Measurements from ENCODE around the gene SLC5A2. TPM values are rescaled to one million over a fixed set of nuclear protein-coding genes. Genes with fewer than 3 reads are reported as not detected.
"Not testable (repeated sequence)": the region's sequence is repeated elsewhere in the genome, so short reads cannot be mapped to it uniquely, and the experiment has no call there.

SLC5A2 gene
- total RNA-seq, 1 experiment from 2014 or later, result not detected

DNA sequence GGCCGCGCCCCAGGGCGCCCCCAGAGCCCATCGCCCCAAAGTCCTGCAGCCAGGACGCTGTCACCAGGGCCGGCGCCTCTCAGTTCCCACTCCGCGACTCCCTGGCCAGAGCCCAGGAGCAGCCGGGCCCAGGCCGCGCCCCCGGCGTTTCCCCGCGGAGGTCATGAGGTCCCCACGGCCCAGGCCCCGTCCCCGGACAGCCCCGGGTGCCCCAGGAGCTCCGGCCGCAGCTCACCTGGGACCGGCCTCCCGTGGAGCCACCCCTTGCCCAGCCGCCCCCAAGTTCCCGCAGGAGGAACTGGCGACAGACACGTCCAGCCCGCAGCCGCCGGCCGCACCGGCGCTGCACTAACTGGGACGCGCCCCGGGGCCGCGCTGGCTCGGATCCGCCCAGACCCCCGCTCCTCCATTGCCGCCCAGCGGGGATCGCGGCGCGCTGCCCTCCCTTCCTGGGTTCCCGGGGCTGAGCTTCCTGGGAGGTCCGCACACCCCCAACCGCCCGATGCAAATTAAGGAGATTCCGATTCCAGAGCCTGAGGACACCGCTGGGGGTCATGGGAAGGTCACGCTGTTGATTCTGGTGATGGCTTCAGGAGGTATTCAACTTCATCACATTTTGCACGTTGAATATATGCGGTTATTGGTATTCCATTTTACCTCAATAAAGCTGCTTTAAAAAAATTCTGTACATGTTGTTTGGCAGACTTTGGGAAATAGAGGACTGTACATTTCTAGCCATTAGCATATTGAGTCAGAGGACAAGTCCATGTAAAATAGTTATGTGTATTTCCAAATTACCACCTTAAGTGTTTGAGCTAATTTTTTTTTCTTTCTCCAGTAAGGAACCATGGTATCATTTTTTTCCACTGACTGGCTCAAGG lies 54.7 kb downstream of the SLC5A2 start:
- in situ Hi-C loops (cut with HindIII; ENCODE audit: low pct_unique_long_range_greater_than_20kb, low sequenced_read_pairs), result no loop called here
- DNase-seq (ENCODE audit: low read depth), result no peak

GRCh38 chr16:31538243-31538598 lies 55.3 kb downstream of the SLC5A2 start:
- in situ Hi-C loops (cut with HindIII; ENCODE audit: low pct_unique_long_range_greater_than_20kb, low sequenced_read_pairs), result not testable (repeated sequence)

DNA sequence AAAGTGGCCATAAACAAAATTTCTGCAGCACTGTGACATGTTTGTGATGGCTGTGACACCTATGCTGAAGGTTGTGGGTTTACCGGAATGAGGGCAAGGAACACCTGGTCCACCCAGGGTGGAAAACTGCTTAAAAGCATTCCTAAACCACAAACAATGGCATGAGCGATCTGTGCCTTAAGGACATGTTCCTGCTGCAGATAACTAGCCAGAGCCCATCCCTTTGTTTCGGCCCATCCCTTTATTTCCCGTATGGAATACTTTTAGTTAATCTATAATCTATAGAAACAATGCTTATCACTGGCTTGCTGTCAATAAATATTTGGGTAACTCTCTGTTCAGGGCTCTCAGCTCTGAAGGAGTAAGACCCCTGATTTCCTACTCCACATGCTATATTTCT lies 56.8 kb downstream of the SLC5A2 start:
- DNase-seq (ENCODE audit: low read depth); in situ Hi-C loops (cut with HindIII; ENCODE audit: low pct_unique_long_range_greater_than_20kb, low sequenced_read_pairs): not testable (repeated sequence)

More at GRCh38 chr16:31538243-31538598, 55.3 kb downstream of the SLC5A2 start:
- not testable (repeated sequence) for DNase-seq (ENCODE audit: low read depth)

Other genes with a start within 250 kb of the SLC5A2 start
- 2.0 and 3.6 TPM in 2 replicates for gene ITGAM, start 223.1 kb upstream of the SLC5A2 start, total RNA-seq (2014; rRNA removed; shearing (Covaris generic); ENCODE audit: low replicate concordance)
- gene ITGAX, start 127.9 kb upstream of the SLC5A2 start, total RNA-seq (2014; rRNA removed; shearing (Covaris generic); ENCODE audit: low replicate concordance), result 9.7 and 18.6 TPM in 2 replicates
- gene ITGAD, start 89.8 kb upstream of the SLC5A2 start, total RNA-seq (2014; rRNA removed; shearing (Covaris generic); ENCODE audit: low replicate concordance), result not detected in 2 replicates
- gene COX6A2, start 54.8 kb upstream of the SLC5A2 start, total RNA-seq (2014; rRNA removed; shearing (Covaris generic); ENCODE audit: low replicate concordance), result not detected in 2 replicates
- gene ZNF843, start 40.3 kb upstream of the SLC5A2 start, total RNA-seq (2014; rRNA removed; shearing (Covaris generic); ENCODE audit: low replicate concordance), result 0.47 and 1.4 TPM in 2 replicates
- 19.3 and 22.5 TPM in 2 replicates for gene ARMC5, start 23.6 kb upstream of the SLC5A2 start, total RNA-seq (2014; rRNA removed; shearing (Covaris generic); ENCODE audit: low replicate concordance)
- 12.5 and 20.3 TPM in 2 replicates for gene TGFB1I1, start 11.0 kb upstream of the SLC5A2 start, total RNA-seq (2014; rRNA removed; shearing (Covaris generic); ENCODE audit: low replicate concordance)
- 67.2 and 69.2 TPM in 2 replicates for gene RUSF1, start 25.3 kb downstream of the SLC5A2 start, total RNA-seq (2014; rRNA removed; shearing (Covaris generic); ENCODE audit: low replicate concordance)
- gene AHSP, start 44.8 kb downstream of the SLC5A2 start, total RNA-seq (2014; rRNA removed; shearing (Covaris generic); ENCODE audit: low replicate concordance), result not detected in 2 replicates

Data from Caki2 (cell line).